ENCODE results near the gene SNCAIP. TPM values are rescaled to one million over a fixed set of nuclear protein-coding genes. Genes with fewer than 3 reads are reported as not detected.

Gene SNCAIP
- total and polyA plus RNA-seq, 2 donors (not counting 1 experiment from before 2014, with no cell fraction given): 1.3 to 4.1 TPM

- Histone ChIP-seq H3K27me3 (ENCODE audit: control insufficient read depth, insufficient read depth, low read length) (no peaks in the 10 kb centered on the region), H3K4me3 (replicated peaks in 1 of 4; ENCODE audit: control extremely low read depth in 1 of 4, insufficient read depth in 1 of 4, low read depth in 3 of 4, low read length in 4 of 4) (no peak overlapping the region), H4K20me1 (ENCODE audit: control insufficient read depth, extremely low read depth, insufficient read depth, low read length) (no peaks in the 10 kb centered on the region), H3K36me3 (ENCODE audit: control insufficient read depth, insufficient read depth, low read length) (no peaks in the 10 kb centered on the region), H2AFZ (ENCODE audit: low read length) (no peak overlapping the region), H3K79me2 (ENCODE audit: control insufficient read depth, insufficient read depth, low read length) (no peaks in the 10 kb centered on the region), H3K9me3 (ENCODE audit: control insufficient read depth, insufficient read depth, low read depth, low read length) (no peaks in the 10 kb centered on the region), H3K4me2 (ENCODE audit: extremely low read depth, insufficient read depth, low read length) (no peak overlapping the region), H3K27ac (ENCODE audit: insufficient read depth, low read length) (no peak overlapping the region), H3K4me1 (ENCODE audit: control insufficient read depth, extremely low read depth, insufficient read depth, low read length) (no peaks in the 10 kb centered on the region), H3K9ac (ENCODE audit: insufficient read depth, low read length) (no peak overlapping the region)
- TF ChIP-seq EZH2 (IDR thresholded peaks at IDR 0.05; ENCODE audit: low read length, missing control alignments) (no peak), CTCF (conservative IDR thresholded peaks at IDR 0.05 in 1 of 2, IDR thresholded peaks at IDR 0.05 in 1 of 2; ENCODE audit: low read depth in 1 of 2, low read length in 2 of 2) (no peak)
- no peak for DNase-seq (ENCODE audit: low read depth in 2 of 2)
These were observed 90.1 kb downstream of the SNCAIP start for GRCh38 chr5:122401976-122402725.

- Histone ChIP-seq H3K36me3 (ENCODE audit: control insufficient read depth, insufficient read depth, low read length) (no peaks in the 10 kb centered on the region), H3K4me3 (replicated peaks in 1 of 4; ENCODE audit: control extremely low read depth in 1 of 4, insufficient read depth in 1 of 4, low read depth in 3 of 4, low read length in 4 of 4) (no peak overlapping the region), H2AFZ (ENCODE audit: low read length) (no peak overlapping the region), H4K20me1 (ENCODE audit: control insufficient read depth, extremely low read depth, insufficient read depth, low read length) (no peaks in the 10 kb centered on the region), H3K27me3 (ENCODE audit: control insufficient read depth, insufficient read depth, low read length) (no peaks in the 10 kb centered on the region), H3K4me1 (ENCODE audit: control insufficient read depth, extremely low read depth, insufficient read depth, low read length) (no peaks in the 10 kb centered on the region), H3K9me3 (ENCODE audit: control insufficient read depth, insufficient read depth, low read depth, low read length) (no peaks in the 10 kb centered on the region), H3K4me2 (ENCODE audit: extremely low read depth, insufficient read depth, low read length) (no peak overlapping the region), H3K27ac (ENCODE audit: insufficient read depth, low read length) (no peak overlapping the region), H3K79me2 (ENCODE audit: control insufficient read depth, insufficient read depth, low read length) (no peaks in the 10 kb centered on the region), H3K9ac (ENCODE audit: insufficient read depth, low read length) (no peak overlapping the region)
- no peak for DNase-seq (ENCODE audit: low read depth in 2 of 2)
- no peak for TF ChIP-seq EZH2 (IDR thresholded peaks at IDR 0.05; ENCODE audit: low read length, missing control alignments)
- no peak for TF ChIP-seq CTCF (conservative IDR thresholded peaks at IDR 0.05 in 1 of 2, IDR thresholded peaks at IDR 0.05 in 1 of 2; ENCODE audit: low read depth in 1 of 2, low read length in 2 of 2)
These were observed 91.1 kb downstream of the SNCAIP start for GRCh38 chr5:122402955-122403685.

- H3K4me3 ChIP-seq (replicated peaks in 1 of 4; ENCODE audit: control extremely low read depth in 1 of 4, insufficient read depth in 1 of 4, low read depth in 3 of 4, low read length in 4 of 4): peak overlapping the region in 2 of 4 experiments; percentile 2 to 26
- peak overlapping the region; percentile 39 for H2AFZ ChIP-seq (ENCODE audit: low read length)
- no peaks in the 10 kb centered on the region for H3K4me1 ChIP-seq (ENCODE audit: control insufficient read depth, extremely low read depth, insufficient read depth, low read length)
These were observed 92.0 kb downstream of the SNCAIP start for GRCh38 chr5:122404018-122404417.

More at GRCh38 chr5:122404018-122404417, 92.0 kb downstream of the SNCAIP start:
- TF ChIP-seq CTCF (conservative IDR thresholded peaks at IDR 0.05 in 1 of 2, IDR thresholded peaks at IDR 0.05 in 1 of 2; ENCODE audit: low read depth in 1 of 2, low read length in 2 of 2) (no peak), EZH2 (IDR thresholded peaks at IDR 0.05; ENCODE audit: low read length, missing control alignments) (no peak)
- Histone ChIP-seq H3K9ac (ENCODE audit: insufficient read depth, low read length) (no peak overlapping the region), H3K79me2 (ENCODE audit: control insufficient read depth, insufficient read depth, low read length) (no peaks in the 10 kb centered on the region), H3K27ac (ENCODE audit: insufficient read depth, low read length) (no peak overlapping the region), H3K36me3 (ENCODE audit: control insufficient read depth, insufficient read depth, low read length) (no peaks in the 10 kb centered on the region), H3K4me2 (ENCODE audit: extremely low read depth, insufficient read depth, low read length) (no peak overlapping the region), H3K9me3 (ENCODE audit: control insufficient read depth, insufficient read depth, low read depth, low read length) (no peaks in the 10 kb centered on the region), H3K27me3 (ENCODE audit: control insufficient read depth, insufficient read depth, low read length) (no peaks in the 10 kb centered on the region), H4K20me1 (ENCODE audit: control insufficient read depth, extremely low read depth, insufficient read depth, low read length) (no peaks in the 10 kb centered on the region)
- peak in 1 of 2 donors; percentile 36 for DNase-seq (ENCODE audit: low read depth in 2 of 2)

Data from fibroblast of lung (primary cell).